Measurements from ENCODE around the gene CLTA. TPM values are rescaled to one million over a fixed set of nuclear protein-coding genes. Genes with fewer than 3 reads are reported as not detected.

The CLTA gene
- total and polyA plus RNA-seq, 2 of the 8 experiments (the other 6 are each of a cell fraction or from before 2014, with no cell fraction given) = 137 to 236 TPM

- H3K14ac ChIP-seq (ENCODE audit: insufficient read length) = no peak overlapping the region
- H2AK5ac ChIP-seq (ENCODE audit: low read depth, low read length) = no peak overlapping the region
- H4K5ac ChIP-seq (ENCODE audit: insufficient read length, low read depth, low read length) = peak overlapping the region; percentile 22
- no peak overlapping the region for H2BK12ac ChIP-seq (ENCODE audit: low read depth, low read length)
- H3K18ac ChIP-seq (ENCODE audit: extremely low read depth, low read length) = no peak overlapping the region; the same call in 1 of the 2 replicates
- peaks cover 6 to 12% (median 10%) of the 10 kb centered on the region in 4 experiments; a peak in 6 of 7 replicates for H3K4me1 ChIP-seq (replicated peaks in 1 of 4; ENCODE audit: control insufficient read depth in 3 of 4, insufficient read depth in 4 of 4, low read length in 3 of 4)
- no peak overlapping the region for H3K4ac ChIP-seq (replicated peaks; ENCODE audit: insufficient read length, low read depth, low read length)
- peak overlapping the region; percentile 86 for H4K8ac ChIP-seq (ENCODE audit: extremely low read depth, insufficient read depth, low read length)
- H3K79me2 ChIP-seq (ENCODE audit: control insufficient read depth in 1 of 2, insufficient read depth in 2 of 2, low read length in 2 of 2) = peaks cover 36 to 52% of the 10 kb centered on the region in 2 experiments
- H3K4me3 ChIP-seq (ENCODE audit: extremely low read depth in 1 of 4, insufficient read depth in 2 of 4, low read depth in 3 of 4, low read length in 4 of 4) = peak overlapping the region; percentile 86 to 98 (median 97)
- H3K56ac ChIP-seq (replicated peaks; ENCODE audit: insufficient read length, low read depth, low read length) = no peak overlapping the region
- no peak overlapping the region for H3K23ac ChIP-seq (ENCODE audit: insufficient read length)
- TF ChIP-seq HDAC2 (IDR thresholded peaks at IDR 0.05; ENCODE audit: borderline replicate concordance in 1 of 2, low read depth in 2 of 2, low read length in 2 of 2) = no peak
- TF ChIP-seq POLR2AphosphoS5 (IDR thresholded peaks at IDR 0.05; ENCODE audit: low read depth, low read length) = no peak
- peak; percentile 44 for TF ChIP-seq KDM4A (IDR thresholded peaks at IDR 0.05; ENCODE audit: low read depth, low read length, severe bottlenecking)
- TF ChIP-seq ZNF274 (IDR thresholded peaks at IDR 0.05; ENCODE audit: borderline replicate concordance, extremely low read depth, low read length) = no peak
- TF ChIP-seq USF2 (IDR thresholded peaks at IDR 0.05; ENCODE audit: low read length) = no peak
- no peak overlapping the region for H2AFZ ChIP-seq (ENCODE audit: low read length)
- DNase-seq (ENCODE audit: low read depth in 1 of 2, low spot score in 2 of 2) = no peak
- peaks cover 0 to 5% (median 2%) of the 10 kb centered on the region in 4 experiments; a peak in 1 of 8 replicates for H3K36me3 ChIP-seq (ENCODE audit: control insufficient read depth in 2 of 4, insufficient read depth in 4 of 4, low read length in 3 of 4)
- H3K79me1 ChIP-seq (ENCODE audit: low read depth, low read length) = peaks cover 9% of the 10 kb centered on the region
- no peaks in the 10 kb centered on the region for H3K9me3 ChIP-seq (ENCODE audit: insufficient read depth in 2 of 2, low read depth in 1 of 2, low read length in 1 of 2)
- peak overlapping the region; percentile 95 to 99 for H3K4me2 ChIP-seq (ENCODE audit: insufficient read depth in 1 of 2, low read depth in 2 of 2, low read length in 2 of 2)
- ChIA-PET CTCF (ENCODE audit: partially characterized antibody) (interaction anchor here (1.1 to 5.5 kb wide), 6 partner anchors 14 to 267 kb away, joined by 3 to 38 read pairs (median 4); no protein-coding TSS in a partner anchor), POLR2A (ENCODE audit: partially characterized antibody) (interaction anchor here (0.6 to 3.4 kb wide), 17 partner anchors 11 to 1204 kb away, joined by 3 to 25 read pairs (median 6); partner anchors contain the start of genes GLIPR2 and GNE)
- 2% methylated on average over 18 of the region's 18 CpGs; no CpG with 5 or more reads in 1 of the 2 experiments for WGBS, 2 experiments (ENCODE audit: extremely low coverage in 1 of 2, insufficient coverage in 1 of 2, insufficient read length in 1 of 2, insufficient replicate concordance in 2 of 2, low coverage in 1 of 2, low lambda C conversion rate in 2 of 2, missing lambda C conversion rate in 1 of 2)
- no peak overlapping the region for H2BK15ac ChIP-seq (ENCODE audit: low read length)
- no peak overlapping the region for H2BK20ac ChIP-seq (ENCODE audit: low read length)
- H2BK120ac ChIP-seq (replicated peaks; ENCODE audit: low read depth, low read length) = no peak overlapping the region
- no peak for FAIRE-seq
- no peaks in the 10 kb centered on the region for H3K27me3 ChIP-seq (replicated peaks in 1 of 4; ENCODE audit: control insufficient read depth in 3 of 4, extremely low read depth in 1 of 4, insufficient read depth in 3 of 4, low read length in 3 of 4)
- H3K9ac ChIP-seq (replicated peaks in 1 of 4; ENCODE audit: extremely low read depth in 1 of 4, low read depth in 3 of 4, low read length in 3 of 4) = peak overlapping the region; percentile 83 to 94 (median 88)
- peak overlapping the region; percentile 66 for H2BK5ac ChIP-seq (ENCODE audit: low read depth, low read length)
- peak overlapping the region; percentile 89 for H3K27ac ChIP-seq (ENCODE audit: low read depth, low read length)
- H3K23me2 ChIP-seq (ENCODE audit: low read depth, low read length) = peaks cover 8% of the 10 kb centered on the region
- no peak overlapping the region for H4K91ac ChIP-seq (replicated peaks; ENCODE audit: insufficient read length, low read length)
- H4K20me1 ChIP-seq (replicated peaks in 1 of 2; ENCODE audit: control insufficient read depth in 1 of 2, insufficient read depth in 2 of 2, low read length in 2 of 2) = peaks cover 17 to 19% of the 10 kb centered on the region in 2 experiments
Observed at GRCh38 chr9:36191290-36191645, 547 bp downstream of the CLTA start.

All from H1 (cell line).